ENCODE results near the gene TRIM52.

- TF ChIP-seq CTCF (IDR thresholded peaks at IDR 0.05; ENCODE audit: insufficient read depth, low read length) (no peak), SPI1 (IDR thresholded peaks at IDR 0.05; ENCODE audit: borderline replicate concordance, low read depth) (no peak), REST (IDR thresholded peaks at IDR 0.05; ENCODE audit: insufficient replicate concordance, low read depth) (no peak), GABPA (IDR thresholded peaks at IDR 0.05; ENCODE audit: low read depth) (no peak)
These were observed 27.7 kb downstream of the TRIM52 start for GRCh38 chr5:181233088-181233800.

All from HL-60 (cell line).